GM18502 (cell line): ENCODE measurements around the gene HORMAD2.
"Not testable (repeated sequence)": the region's sequence is repeated elsewhere in the genome, so short reads cannot be mapped to it uniquely, and the experiment has no call there.

Experiments
- ATAC-seq: cut with Tn5 transposase; IDR thresholded peaks from one replicate; pipeline ENCODE4 v1.9.1; 2021; ENCODE audit warnings: mild to moderate bottlenecking; ENCODE audit not compliant: unreplicated experiment, poor library complexity

HORMAD2 gene

DNA sequence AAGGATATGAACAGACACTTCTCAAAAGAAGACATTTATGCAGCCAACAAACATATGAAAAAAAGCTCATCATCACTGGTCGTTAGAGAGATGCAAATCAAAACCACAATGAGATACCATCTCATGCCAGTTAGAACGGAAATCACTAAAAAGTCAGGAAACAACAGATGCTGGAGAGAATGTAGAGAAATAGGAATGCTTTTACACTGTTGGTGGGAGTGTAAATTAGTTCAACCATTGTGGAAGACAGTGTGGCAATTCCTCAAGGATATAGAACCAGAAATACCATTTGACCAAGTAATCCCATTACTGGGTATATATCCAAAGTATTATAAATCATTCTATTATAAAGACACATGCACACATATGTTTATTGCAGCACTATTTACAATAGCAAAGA lies 20.5 kb downstream of the HORMAD2 start:
- not testable (repeated sequence) for ATAC-seq

DNA sequence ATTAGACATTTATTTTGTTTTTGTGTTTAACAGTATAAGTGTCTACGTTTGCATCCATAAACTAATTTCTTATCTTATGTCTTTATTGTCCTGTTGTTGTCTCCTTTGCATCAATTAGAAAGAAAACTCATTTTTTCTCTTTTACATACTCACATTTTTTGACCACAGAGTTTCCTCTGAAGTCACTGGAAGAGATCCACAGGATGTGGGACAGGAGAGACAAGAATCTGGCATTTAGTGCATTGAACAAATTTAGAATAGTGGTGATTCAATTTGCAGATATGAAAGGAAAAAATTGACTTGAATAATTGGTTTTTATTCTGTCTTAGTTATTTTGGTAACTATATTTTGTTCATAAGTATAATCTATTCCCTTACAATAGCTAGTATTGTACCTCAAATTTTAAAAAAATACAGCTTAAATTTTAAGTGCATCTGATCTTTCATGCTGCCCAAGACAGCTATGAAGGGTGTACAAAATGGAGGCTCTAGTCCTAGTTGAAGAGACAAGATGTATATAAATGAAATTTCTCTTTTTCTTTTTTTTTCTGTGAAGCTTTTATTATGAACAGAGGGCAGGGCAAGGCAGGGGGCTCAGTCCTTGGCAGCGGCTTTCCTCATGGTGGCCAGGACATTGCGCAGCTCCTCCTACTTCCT lies 24.4 kb downstream of the HORMAD2 start:
- ATAC-seq = no peak

DNA sequence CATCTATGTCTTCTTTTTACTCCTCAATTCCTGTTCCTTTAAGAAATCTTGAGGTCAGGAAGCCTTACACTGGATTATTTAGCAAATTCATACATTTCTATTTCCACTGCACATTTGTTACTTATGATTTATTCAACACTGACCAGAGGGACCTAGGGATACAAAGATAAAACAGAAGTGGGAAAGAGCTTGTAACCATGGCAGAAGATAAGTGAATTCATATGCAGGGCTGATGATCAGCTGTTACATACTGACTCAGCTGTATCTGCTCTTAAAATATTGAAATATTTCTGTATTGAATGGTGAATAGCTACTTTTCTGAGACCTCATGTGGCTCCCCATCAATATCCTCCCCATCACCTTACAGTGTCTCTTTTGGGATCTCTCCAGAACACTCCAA lies 25.2 kb downstream of the HORMAD2 start:
- ATAC-seq = no peak

DNA sequence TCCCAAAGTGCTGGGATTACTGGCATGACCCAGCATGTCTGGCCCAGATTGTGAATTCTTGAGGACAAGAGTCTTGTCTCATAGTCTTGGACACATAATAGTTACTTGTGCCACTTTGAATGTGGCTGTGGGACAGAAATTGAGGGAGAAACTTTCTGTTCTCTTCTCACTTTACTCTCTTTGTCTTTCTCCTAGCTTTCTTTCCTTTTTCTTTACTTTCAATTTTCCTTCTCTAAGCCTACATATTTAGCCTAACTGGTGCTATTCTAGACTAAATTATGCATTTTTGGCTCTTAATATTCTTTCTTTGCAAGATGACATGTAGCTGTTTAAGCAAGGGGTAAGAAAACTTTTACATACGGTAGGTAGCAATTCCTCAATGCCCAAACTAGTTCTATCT lies 33.2 kb downstream of the HORMAD2 start:
- ATAC-seq = no peak

DNA sequence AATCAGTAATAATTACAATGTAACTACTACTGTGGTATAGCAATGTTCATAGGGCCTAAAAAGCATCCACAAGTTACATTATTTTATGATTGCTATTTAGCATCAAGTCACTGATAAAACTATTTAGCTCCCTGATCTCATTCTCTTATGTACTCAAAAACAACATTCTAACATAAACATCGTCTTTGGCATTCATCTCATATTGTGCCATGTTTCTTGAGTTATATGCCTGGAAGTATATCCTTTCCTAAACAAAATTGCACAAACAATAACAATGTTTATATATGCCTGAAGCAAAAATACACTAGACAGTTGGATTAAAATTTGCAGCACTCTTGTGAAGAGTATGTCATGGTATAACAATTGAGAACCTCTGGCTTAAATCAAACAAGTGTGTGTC lies 34.1 kb downstream of the HORMAD2 start:
- ATAC-seq = no peak

DNA sequence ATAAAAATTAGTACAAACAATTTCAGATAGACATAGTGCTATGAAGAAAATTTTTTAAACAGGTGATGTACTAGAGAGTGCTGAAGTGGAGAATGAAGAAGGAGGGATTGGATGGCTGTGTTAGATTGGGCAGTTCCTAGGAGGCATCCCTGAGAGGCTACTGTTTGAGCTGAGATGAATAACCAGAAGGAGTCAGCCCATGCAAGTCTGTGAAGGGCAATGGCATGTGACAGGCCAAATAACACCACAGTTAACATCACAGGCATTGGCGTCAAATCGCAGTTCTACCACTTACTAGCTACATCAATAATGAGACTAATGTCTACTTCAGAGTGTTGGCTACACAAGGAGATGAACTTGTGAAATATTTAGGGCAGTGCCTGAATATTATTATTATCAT lies 35.4 kb downstream of the HORMAD2 start:
- ATAC-seq = no peak

DNA sequence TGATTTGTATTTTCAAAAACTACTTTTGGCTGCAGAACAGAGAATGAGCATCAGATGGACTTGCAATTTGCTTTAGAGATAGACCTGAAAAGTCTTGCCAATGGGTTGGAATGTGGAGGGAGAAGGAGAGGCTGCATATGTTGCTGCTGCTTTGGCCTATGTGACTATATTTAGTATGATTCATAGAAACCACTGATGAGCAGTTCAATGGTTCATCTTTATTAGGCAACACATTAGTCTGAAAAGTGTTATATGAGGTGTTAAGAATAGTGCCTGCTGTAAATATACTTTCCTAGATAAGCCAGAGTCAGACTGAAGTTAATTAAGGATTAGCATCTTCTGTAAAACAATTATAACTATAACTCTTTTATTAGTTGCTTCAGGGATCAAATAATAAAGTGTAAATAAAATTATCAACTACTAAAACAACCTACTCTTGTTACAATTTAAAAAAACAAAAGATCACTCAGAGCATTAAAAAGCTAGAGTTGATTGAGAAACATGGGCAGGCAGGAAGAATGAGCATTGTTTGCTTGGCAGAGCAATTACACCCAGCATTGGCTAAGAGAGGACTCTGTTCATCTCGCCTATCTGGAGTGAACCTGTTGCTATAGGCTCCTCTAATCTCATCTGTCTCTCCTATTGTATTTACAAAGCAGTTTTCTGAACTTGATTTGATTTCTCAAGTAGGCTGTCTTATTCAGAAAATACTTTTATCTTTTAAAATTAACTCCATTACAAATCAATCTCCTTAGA lies 36.3 kb downstream of the HORMAD2 start:
- no peak for ATAC-seq

DNA sequence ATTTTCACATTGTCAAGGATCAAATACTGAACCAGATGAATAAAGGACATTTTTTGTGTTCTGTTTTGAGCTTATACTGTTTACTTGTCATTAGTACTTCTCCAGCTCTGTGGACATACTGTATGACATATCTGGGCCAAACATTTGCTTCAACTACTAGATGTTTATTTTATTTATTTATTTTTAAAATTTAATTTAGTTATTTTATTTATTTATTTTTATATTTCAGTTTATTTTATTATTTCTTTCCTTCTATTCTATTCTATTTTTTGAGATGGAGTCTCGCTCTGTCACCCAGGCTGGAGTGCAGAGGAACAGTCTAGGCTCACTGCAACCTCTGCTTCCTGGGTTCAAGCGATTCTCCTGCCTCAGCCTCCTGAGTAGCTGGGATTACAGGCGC lies 37.0 kb downstream of the HORMAD2 start:
- ATAC-seq = no peak

DNA sequence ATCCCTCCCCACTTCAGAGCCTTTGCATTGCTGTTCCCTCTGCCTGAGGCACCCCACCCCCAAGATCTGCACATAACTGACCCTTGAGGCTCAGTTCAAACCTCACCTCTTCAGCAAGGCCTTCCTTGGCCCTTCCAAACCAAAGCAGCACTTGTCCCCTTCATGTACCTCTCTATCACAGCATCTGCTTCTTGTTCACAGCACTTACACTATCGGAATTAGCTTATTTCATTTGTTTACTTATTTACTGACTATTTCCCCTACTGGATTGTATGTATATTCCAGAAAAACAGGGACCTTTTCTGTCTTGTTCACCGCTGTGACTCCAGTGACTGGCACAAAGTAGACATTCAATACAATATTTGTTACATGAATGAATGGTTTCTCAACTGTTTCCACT lies 38.0 kb downstream of the HORMAD2 start:
- no peak for ATAC-seq

DNA sequence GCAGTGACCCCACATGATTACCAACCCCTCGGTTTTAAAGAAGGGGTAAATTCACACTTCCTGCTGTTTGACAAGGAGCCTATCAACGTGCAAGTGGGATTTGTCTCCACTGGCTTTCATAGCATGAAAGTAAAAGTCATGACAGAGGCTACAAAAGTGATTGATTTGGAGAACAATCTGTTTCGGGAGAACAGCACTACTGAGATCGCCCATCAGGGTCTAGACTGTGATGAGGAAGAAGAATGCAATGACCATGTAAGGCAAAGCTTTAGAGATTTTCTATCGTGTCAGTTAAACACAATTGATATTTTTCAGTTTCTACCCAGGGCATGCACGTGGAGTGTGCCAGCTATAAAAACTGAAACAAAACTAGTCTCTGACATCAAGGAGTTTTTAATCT lies 41.7 kb downstream of the HORMAD2 start:
- ATAC-seq = no peak

DNA sequence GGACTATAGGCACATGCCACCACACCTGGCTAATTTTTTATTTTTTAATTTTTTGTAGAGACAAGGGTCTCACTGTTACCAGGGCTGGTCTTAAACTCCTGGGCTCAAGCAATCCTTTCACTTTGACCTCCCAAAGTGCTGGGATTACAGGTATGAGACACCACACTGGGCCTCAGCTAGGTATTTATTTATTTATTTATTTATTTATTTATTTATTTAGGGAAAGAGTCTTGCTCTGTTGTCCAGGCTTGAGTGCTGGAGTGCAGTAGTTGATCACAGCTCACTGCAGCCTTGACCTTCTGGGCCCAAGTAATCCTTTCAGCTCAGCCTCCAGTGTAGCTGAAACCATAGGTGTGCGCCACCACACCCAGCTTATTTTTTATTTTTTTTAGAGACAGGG lies 43.2 kb downstream of the HORMAD2 start:
- no peak for ATAC-seq

DNA sequence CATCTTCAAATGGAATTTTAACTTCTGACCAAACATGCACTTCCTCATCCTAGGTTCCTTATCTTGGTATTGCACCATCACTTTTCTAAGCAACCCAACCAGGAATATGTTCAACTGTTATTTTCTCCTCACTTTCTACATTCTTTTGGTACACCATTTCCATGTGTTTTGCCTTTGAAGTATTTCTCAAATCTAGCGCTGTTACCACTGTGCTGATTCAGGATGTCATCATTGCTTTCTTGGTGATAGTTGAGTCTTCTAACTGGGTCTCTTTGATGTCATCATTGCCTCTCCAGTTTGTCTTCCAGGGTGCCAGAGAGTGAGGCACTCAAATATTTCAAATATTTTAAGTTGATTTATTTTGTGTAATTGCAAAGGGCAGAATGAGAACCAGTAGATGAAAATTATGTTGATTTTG lies 47.5 kb downstream of the HORMAD2 start:
- no peak for ATAC-seq

DNA sequence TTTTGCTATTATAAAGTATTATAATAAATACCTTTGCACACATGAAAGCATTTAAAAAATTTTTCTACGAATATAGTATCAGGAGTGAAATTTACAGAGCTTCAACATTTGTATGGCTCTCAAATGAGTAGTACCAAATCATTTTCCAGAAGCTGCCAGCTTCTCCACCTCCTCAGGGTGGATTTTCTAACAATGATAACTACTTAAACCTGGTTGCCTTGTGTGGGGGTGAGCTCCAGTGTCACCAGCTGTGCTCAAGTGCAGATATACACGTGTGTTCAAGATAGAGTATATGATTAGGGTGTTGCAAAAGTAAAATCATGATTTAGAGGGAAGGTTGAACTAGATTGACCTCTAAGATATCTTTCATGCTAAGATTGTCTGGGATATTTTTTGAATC lies 48.2 kb downstream of the HORMAD2 start:
- ATAC-seq = no peak

DNA sequence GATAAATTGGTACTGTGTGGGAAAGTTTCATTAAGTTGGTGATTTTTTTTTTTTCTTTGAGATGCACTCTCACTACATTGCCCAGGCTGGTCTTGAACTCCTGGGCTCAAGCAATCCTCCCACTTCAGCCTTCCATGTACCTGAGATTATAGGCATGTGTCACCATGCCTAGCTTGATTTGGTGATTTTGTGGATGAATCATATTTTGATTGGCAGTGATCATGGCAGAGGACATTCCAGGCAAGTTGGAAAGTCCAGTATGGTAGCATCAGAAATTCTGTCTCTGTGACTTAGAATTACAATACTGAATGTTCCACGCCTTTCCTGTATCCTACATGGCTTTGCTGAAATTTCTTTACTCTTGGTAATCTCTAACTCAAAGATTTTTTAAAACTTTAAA lies 49.4 kb downstream of the HORMAD2 start:
- no peak for ATAC-seq

DNA sequence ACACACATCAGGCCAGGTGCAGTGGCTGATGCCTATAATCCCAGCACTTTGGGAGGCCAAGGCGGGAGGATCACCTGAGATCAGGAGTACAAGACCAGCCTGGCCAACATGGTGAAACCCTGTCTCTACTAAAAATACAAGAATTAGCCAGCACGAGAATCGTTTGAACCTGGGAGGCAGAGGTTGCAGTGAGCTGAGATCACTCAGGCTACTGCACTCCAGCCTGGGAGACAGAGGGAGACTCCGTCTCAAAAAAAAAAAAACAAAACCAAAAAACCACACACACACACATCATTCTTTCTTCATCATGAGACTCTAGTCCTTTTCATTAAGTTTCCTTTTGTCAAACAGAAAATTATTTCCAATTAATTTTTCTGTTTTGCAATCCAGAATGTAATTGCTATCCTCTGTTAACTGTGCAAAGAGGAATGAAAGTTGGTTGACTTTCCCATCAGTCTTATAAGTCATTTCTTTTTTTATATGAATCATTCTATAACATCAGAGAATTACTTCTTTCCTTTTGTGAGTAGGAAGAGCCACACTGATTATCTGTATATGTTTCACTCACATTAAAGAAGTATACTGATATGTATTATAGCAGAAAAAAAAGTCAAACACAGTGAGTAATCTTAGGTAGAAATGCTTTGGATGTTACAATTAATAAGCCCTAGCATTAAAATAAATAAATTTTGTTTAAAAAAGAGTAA lies 52.2 kb downstream of the HORMAD2 start:
- ATAC-seq = no peak

DNA sequence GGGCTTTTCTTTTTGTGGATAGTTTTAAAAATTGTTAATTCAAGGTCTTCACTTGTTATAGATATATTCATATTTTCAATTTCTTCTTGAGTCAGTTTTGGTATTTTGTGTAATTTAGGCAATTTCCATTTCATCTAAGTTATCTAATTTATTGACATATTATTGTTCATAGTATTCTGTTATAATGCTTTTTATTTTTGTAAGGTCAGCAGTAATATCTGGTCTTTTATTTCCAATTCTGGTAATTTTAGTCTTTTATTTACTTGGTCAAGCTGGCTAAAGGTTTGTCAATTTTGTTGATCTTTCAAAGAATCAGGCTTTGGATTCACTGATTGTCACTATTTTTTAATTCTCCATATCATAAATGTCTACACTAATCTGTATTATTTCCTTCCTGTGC lies 60.1 kb downstream of the HORMAD2 start:
- ATAC-seq = no peak

DNA sequence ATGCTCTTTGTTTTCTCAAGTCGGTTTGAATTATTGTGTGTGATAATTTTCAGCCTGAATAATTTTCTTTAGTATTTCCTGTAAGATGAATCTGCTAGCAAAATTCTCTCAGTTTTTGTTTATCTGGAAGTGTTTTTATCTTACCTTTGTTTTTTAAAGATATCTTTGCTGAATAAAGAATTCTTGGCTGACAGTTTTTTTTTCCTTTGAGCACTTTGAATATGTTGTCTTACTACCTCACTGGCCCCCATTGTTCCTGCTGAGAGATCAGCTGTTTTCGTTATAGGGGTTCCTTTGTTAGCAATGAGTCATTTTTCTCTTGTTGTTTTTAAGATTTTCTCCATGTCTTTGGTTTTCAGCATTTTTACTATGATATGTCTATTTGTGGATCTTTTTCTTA lies 63.0 kb downstream of the HORMAD2 start:
- ATAC-seq = no peak

DNA sequence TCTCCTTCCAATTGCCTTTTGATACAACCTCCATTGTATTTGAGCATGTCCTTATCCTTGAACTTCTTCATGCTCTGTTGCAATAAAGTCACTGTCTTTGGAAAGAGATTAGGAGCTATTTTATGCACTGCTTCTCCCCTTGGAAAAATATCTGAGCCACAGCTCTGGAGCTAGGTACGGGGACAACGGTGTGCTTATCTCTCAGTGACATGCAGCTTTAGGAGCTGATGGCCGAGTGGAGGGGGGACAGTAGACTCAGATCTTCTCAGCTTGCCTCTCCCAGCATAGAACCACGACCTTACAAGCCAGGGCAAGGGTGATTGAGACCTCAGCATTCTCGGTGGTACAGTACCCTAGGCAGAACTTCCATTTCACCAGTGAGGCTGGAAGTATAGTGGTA lies 64.1 kb downstream of the HORMAD2 start:
- ATAC-seq = no peak

DNA sequence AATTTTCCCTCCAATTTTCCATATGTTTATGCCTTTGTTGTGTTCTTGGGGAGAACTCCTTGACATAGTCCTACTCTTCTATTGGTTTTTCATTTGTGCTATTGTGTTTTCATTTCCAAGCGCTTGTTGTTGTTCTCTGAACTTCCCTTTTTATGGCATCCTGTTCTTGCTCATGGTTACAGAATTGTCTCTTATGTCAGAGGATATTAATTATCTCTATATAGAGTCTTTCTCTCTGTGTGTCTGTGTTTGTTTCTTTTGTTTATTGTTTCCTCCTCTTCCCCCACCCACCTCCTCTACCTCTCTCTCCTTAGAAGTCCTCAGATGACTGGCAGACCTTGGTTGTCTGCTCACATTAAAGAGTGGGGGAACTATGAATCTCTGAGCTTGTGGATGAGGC lies 69.9 kb downstream of the HORMAD2 start:
- no peak for ATAC-seq

DNA sequence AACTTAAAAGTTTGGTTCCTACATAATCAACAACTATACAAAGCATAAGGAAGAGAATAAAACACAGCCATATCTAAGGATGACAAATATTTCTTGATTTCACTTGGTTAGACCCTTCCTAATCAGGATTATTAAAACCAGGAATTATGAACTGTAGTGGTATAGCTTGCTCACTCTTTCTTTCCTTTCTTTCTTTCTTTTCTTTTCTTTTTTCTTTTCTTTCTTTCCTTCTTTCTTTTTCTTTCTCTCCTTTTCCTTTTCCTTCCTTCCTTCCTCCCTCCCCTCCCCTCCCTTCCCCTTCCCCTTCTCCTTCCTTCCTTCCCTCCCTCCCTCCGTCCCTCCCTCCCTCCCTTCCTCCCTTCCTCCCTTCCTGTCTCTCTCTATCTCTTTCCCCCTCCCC lies 78.0 kb downstream of the HORMAD2 start:
- no peak for ATAC-seq

DNA sequence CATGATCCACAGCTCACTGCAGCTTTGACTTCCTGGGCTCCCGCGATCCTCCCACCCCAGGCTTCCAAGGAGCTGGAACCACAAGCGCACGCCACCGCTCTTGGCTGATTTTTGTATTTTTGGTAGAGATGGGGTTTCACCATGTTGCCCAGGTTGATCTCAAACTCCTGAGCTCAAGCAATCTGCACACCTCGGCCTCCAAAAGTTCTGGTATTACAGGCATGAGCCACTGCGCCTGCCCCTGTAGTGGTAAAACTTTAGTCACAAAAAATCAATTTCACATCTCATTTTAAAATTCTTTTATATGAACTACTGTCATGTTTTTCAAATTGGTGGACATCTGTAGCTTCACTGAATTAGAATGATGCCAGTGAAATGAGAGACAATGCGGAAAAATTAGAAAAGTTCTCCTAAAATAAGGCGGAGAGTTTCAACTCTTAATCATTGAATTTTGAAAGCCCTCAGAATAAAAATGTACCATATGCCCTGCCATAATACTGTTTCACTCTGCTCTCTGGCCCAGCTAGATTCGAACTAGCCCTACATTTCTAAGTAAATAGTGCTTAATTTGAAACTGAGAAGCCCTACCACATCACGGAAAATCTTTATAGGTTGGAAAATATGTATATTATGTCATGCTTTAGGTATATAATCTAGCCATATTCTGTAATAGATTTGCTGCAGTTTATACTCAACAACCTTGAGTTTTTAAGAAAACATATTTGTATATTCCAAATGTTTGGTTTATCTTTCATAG lies 78.7 kb downstream of the HORMAD2 start:
- ATAC-seq = no peak
